ENCODE data around the gene PPP2CA. TPM values are rescaled to one million over a fixed set of nuclear protein-coding genes. Genes with fewer than 3 reads are reported as not detected.
A peak's percentile ranks its signal among the peaks of the same experiment; 100 is the strongest.
"Not testable (repeated sequence)": the region's sequence is repeated elsewhere in the genome, so short reads cannot be mapped to it uniquely, and the experiment has no call there.

Gene PPP2CA
- total RNA-seq, 8 experiments from 2014 or later, result 51.9 to 86.0 (median 69.2) TPM

GRCh38 chr5:134175921-134176510 is 49.9 kb downstream of the PPP2CA start:
- peak overlapping the region; percentile 74 to 99 (median 95) for H3K4me3 ChIP-seq
- peak in 4 of 8 experiments; percentile 0 to 18 (median 3) for ATAC-seq (replicated peaks in 6 of 8)
- H3K4me1 ChIP-seq (replicated peaks in 1 of 2), result peaks cover 5 to 17% of the 10 kb centered on the region in 2 donors
- WGBS, 10 experiments, result 0 to 12% (median 0%) methylated on average over 1 to 15 of the region's 31 CpGs; no CpG with 5 or more reads in 1 of the 10 experiments
- in situ Hi-C loops (cut with MboI; ENCODE audit: low pct_unique_long_range_greater_than_20kb in 2 of 9, low sequenced_read_pairs in 9 of 9, unreplicated experiment in 9 of 9), result loop anchor here in 4 of 9 experiments (25.0 kb wide), 2 partner anchors 111 to 411 kb away; no protein-coding TSS in a partner anchor
- H3K27ac ChIP-seq, result peak overlapping the region; percentile 100

GRCh38 chr5:134174841-134175839 is 50.7 kb downstream of the PPP2CA start:
- in situ Hi-C loops (cut with MboI; ENCODE audit: low pct_unique_long_range_greater_than_20kb in 2 of 9, low sequenced_read_pairs in 9 of 9, unreplicated experiment in 9 of 9), result loop anchor here in 4 of 9 experiments (25.0 kb wide), 2 partner anchors 112 to 412 kb away; no protein-coding TSS in a partner anchor
- Histone ChIP-seq H3K4me3 (peak overlapping the region; percentile 74 to 99 (median 95)), H3K27ac (no peak overlapping the region), H3K4me1 (replicated peaks in 1 of 2) (peaks cover 5 to 17% of the 10 kb centered on the region in 2 donors)
- WGBS, 10 experiments, result 3 to 36% (median 11%) methylated on average over 3 to 10 of the region's 10 CpGs
- no peak for ATAC-seq (replicated peaks in 6 of 8)

- H3K4me1 ChIP-seq (replicated peaks in 1 of 2), result peaks cover 0 to 10% of the 10 kb centered on the region in 2 donors
- ATAC-seq (replicated peaks in 6 of 8), result no peak
- in situ Hi-C loops (cut with MboI; ENCODE audit: low pct_unique_long_range_greater_than_20kb in 2 of 9, low sequenced_read_pairs in 9 of 9, unreplicated experiment in 9 of 9), result no loop called here
- 94 to 100% (median 100%) methylated on average over 1 to 4 of the region's 4 CpGs; no CpG with 5 or more reads in 2 of the 10 experiments for whole genome bisulfite sequencing, 10 experiments
- no peak overlapping the region for H3K27ac ChIP-seq
- H3K4me3 ChIP-seq, result no peak overlapping the region
Observed at GRCh38 chr5:134171972-134172371, 53.9 kb downstream of the PPP2CA start.

DNA sequence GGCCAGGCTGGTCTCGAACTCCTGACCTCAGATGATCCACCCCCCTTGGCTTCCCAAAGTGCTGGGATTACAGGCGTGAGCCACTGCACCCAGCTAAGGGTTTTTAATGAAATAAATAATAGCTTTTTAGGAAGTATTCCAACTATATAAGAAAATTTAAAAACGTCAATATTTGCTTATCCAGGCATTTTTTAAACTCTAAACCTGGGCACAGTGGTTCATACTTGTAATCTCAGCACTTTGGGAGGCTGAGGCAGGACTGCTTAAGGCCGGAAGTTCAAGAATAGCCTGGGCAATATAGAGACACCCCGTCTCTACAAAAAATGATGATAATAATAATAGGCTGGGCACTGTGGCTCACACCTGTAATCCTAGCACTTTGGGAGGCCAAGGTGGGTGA is 63.3 kb downstream of the PPP2CA start:
- H3K4me1 ChIP-seq (replicated peaks in 1 of 2), result no peaks in the 10 kb centered on the region
- in situ Hi-C loops (cut with MboI; ENCODE audit: low pct_unique_long_range_greater_than_20kb in 2 of 9, low sequenced_read_pairs in 9 of 9, unreplicated experiment in 9 of 9), result no loop called here
- no peak overlapping the region for H3K27ac ChIP-seq
- ATAC-seq (replicated peaks in 6 of 8), result no peak
- H3K4me3 ChIP-seq, result no peak overlapping the region
- 90 to 100% (median 94%) methylated on average over 1 to 5 of the region's 5 CpGs; no CpG with 5 or more reads in 3 of the 10 experiments for whole genome bisulfite sequencing, 10 experiments

DNA sequence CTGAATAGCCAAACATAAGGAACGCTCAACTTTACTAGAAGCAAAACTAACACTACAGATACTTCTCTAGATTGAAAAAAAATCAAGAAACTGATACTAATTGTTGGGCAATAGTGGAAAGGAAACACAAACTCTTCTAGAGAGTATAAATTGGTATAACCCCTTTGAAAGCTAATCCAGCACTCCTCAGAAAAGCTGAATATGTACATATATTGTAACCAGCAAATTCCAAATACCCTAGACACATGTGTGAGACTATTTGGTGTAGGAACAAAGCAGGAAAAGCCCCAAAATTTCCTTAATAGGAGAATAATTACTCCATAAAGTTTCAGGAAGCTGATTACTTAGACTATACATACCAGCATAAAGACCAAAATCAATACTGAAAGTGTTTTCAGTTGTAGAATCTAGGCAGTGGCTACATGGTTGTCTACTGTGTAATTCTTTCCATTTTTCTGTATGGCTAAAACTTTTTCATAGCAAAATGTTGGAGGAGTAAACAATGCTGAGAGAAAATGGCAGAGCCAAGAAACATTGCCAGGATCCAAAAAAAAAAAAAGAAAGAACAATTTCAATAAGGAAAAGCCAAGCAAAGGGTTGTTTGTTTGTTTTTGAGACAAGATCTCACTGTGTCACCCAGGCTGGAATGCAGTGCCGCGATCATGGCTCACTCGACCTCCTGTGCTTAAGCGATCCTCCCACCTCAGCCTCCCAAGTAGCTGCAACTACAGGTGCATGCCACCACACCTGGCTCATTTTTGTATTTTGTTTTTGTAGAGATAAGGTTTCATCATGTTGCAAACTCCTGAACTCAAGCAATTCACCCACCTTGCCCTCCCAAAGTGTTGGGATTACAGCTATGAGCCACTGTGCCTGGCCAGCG is 64.1 kb downstream of the PPP2CA start:
- H3K27ac ChIP-seq, result no peak overlapping the region
- in situ Hi-C loops (cut with MboI; ENCODE audit: low pct_unique_long_range_greater_than_20kb in 2 of 9, low sequenced_read_pairs in 9 of 9, unreplicated experiment in 9 of 9), result no loop called here
- ATAC-seq (replicated peaks in 6 of 8), result peak in 3 of 8 experiments; percentile 69 to 86 (median 76)
- 89 to 100% (median 98%) methylated on average over 1 to 5 of the region's 6 CpGs; no CpG with 5 or more reads in 1 of the 10 experiments for WGBS, 10 experiments
- H3K4me3 ChIP-seq, result no peak overlapping the region
- no peaks in the 10 kb centered on the region for H3K4me1 ChIP-seq (replicated peaks in 1 of 2)

DNA sequence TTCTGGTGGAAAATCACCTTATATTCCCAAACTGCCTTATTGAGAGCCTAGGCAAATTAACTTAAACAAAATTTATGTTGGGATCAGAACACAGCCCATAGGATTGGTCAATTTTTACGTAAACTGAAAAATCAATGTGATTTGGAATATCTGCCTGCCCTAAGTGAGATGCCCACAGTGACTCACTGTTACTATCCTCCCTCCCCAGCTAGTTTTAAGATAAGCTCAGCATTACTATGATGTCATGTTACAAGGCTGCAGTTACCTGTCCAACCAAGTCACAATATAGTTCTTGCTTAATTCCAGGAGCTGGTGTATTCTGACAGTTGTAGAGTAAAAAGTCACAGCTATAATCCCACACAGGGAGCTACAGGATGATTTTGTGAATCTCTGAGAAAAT is 72.2 kb downstream of the PPP2CA start:
- ATAC-seq (replicated peaks in 6 of 8), result no peak
- in situ Hi-C loops (cut with MboI; ENCODE audit: low pct_unique_long_range_greater_than_20kb in 2 of 9, low sequenced_read_pairs in 9 of 9, unreplicated experiment in 9 of 9), result no loop called here
- H3K4me3 ChIP-seq, result no peak overlapping the region
- 100% methylated on average over 1 of the region's 1 CpG; no CpG with 5 or more reads in 3 of the 10 experiments for WGBS, 10 experiments
- no peaks in the 10 kb centered on the region for H3K4me1 ChIP-seq (replicated peaks in 1 of 2)
- H3K27ac ChIP-seq, result no peak overlapping the region

- Histone ChIP-seq H3K4me3 (no peak overlapping the region), H3K27ac (no peak overlapping the region), H3K4me1 (replicated peaks in 1 of 2) (no peaks in the 10 kb centered on the region)
- WGBS, 10 experiments, result 67 to 100% (median 88%) methylated on average over 1 to 3 of the region's 3 CpGs; no CpG with 5 or more reads in 3 of the 10 experiments
- ATAC-seq (replicated peaks in 6 of 8), result no peak
- in situ Hi-C loops (cut with MboI; ENCODE audit: low pct_unique_long_range_greater_than_20kb in 2 of 9, low sequenced_read_pairs in 9 of 9, unreplicated experiment in 9 of 9), result no loop called here
Observed at GRCh38 chr5:134153241-134153640, 72.6 kb downstream of the PPP2CA start.

- ATAC-seq (replicated peaks in 6 of 8); H3K4me1 ChIP-seq (replicated peaks in 1 of 2); H3K27ac ChIP-seq; H3K4me3 ChIP-seq; in situ Hi-C loops (cut with MboI; ENCODE audit: low pct_unique_long_range_greater_than_20kb in 2 of 9, low sequenced_read_pairs in 9 of 9, unreplicated experiment in 9 of 9): not testable (repeated sequence)
- 71 to 100% (median 92%) methylated on average over 1 to 13 of the region's 15 CpGs; no CpG with 5 or more reads in 1 of the 10 experiments for WGBS, 10 experiments
Observed at GRCh38 chr5:134152173-134152832, 73.6 kb downstream of the PPP2CA start.

- Histone ChIP-seq H3K4me1 (replicated peaks in 1 of 2) (no peaks in the 10 kb centered on the region), H3K4me3 (no peak overlapping the region), H3K27ac (no peak overlapping the region)
- WGBS, 10 experiments, result 89 to 100% (median 96%) methylated on average over 1 to 3 of the region's 3 CpGs; no CpG with 5 or more reads in 4 of the 10 experiments
- in situ Hi-C loops (cut with MboI; ENCODE audit: low pct_unique_long_range_greater_than_20kb in 2 of 9, low sequenced_read_pairs in 9 of 9, unreplicated experiment in 9 of 9), result no loop called here
- no peak for ATAC-seq (replicated peaks in 6 of 8)
Observed at GRCh38 chr5:134151723-134152122, 74.2 kb downstream of the PPP2CA start.

GRCh38 chr5:134149571-134150303 is 76.1 kb downstream of the PPP2CA start:
- in situ Hi-C loops (cut with MboI; ENCODE audit: low pct_unique_long_range_greater_than_20kb in 2 of 9, low sequenced_read_pairs in 9 of 9, unreplicated experiment in 9 of 9), result loop anchor here in 5 of 9 experiments (10.0 to 25.0 kb wide), 2 partner anchors 112 to 115 kb away; no protein-coding TSS in a partner anchor
- no peak overlapping the region for H3K27ac ChIP-seq
- H3K4me3 ChIP-seq, result no peak overlapping the region
- no peaks in the 10 kb centered on the region for H3K4me1 ChIP-seq (replicated peaks in 1 of 2)
- 73 to 100% (median 93%) methylated on average over 1 to 4 of the region's 4 CpGs; no CpG with 5 or more reads in 3 of the 10 experiments for WGBS, 10 experiments
- ATAC-seq (replicated peaks in 6 of 8), result no peak

DNA sequence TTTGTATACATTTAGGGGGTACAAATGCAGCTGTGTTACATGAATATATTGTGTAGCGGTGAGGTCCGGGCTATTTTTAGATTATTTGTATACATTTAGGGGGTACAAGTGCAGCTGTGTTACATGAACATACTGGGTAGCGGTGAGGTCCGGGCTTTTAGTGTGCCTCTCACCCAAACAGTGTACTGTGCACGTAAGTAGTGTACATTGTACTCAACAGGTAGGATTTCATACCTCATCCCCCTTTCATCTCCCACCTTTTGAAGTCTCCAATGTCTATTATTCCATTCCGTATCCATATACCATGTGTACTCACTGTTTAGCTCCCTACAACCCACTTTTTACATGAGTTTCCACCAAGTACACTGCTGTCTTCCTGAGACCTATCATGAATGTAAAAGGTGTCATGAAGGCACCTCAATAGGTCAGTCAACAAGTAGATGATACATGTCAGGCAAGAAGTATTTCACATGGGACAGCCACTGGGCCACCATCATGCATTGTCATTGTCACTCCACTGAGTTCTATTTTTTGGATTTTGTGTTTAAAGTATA is 76.8 kb downstream of the PPP2CA start:
- in situ Hi-C loops (cut with MboI; ENCODE audit: low pct_unique_long_range_greater_than_20kb in 2 of 9, low sequenced_read_pairs in 9 of 9, unreplicated experiment in 9 of 9), result loop anchor here in 5 of 9 experiments (10.0 to 25.0 kb wide), 2 partner anchors 112 to 114 kb away; no protein-coding TSS in a partner anchor
- Histone ChIP-seq H3K4me3 (no peak overlapping the region), H3K27ac (no peak overlapping the region), H3K4me1 (replicated peaks in 1 of 2) (no peaks in the 10 kb centered on the region)
- WGBS, 10 experiments, result 68 to 100% (median 95%) methylated on average over 1 to 6 of the region's 6 CpGs
- no peak for ATAC-seq (replicated peaks in 6 of 8)

All from motor neuron (in vitro differentiated cells).